ENCODE data around the gene DAPP1. TPM values are rescaled to one million over a fixed set of nuclear protein-coding genes. Genes with fewer than 3 reads are reported as not detected.

Gene DAPP1
- total and polyA plus RNA-seq, 10 of the 15 experiments (the other 5 are each of a cell fraction or from before 2014, with no cell fraction given), result 46.5 to 147 (median 74.2) TPM

- ChIA-PET SMC1A (ENCODE audit: uncharacterized antibody, unreplicated experiment) (interaction anchor here (0.8 to 5.6 kb wide), 14 partner anchors 9 to 100 kb away, joined by 3 to 68 read pairs (median 10); partner anchors contain the start of genes DAPP1 and DNAJB14), POLR2A (interaction anchor here (0.6 to 3.3 kb wide), 6 partner anchors 14 to 47 kb away, joined by 3 to 29 read pairs (median 6); partner anchors contain the start of genes DAPP1 and LAMTOR3), RAD21 (ENCODE audit: unreplicated experiment) (interaction anchor here (0.8 to 4.0 kb wide), 7 partner anchors 20 to 101 kb away, joined by 3 to 45 read pairs (median 9); partner anchors contain the start of genes DAPP1 and LAMTOR3), CTCF (interaction anchor here (1.0 to 4.9 kb wide), 9 partner anchors 17 to 101 kb away, joined by 3 to 43 read pairs (median 8); partner anchors contain the start of gene DAPP1)
- Histone ChIP-seq H2AFZ (ENCODE audit: control insufficient read depth, low read depth, low read length) (no peak overlapping the region; the same call in 1 of the 2 replicates), H3K4me1 (ENCODE audit: control insufficient read depth, insufficient read depth, low read length) (peaks cover 63% of the 10 kb centered on the region), H3K4me3 (peak overlapping the region; percentile 48; the same call in 1 of the 2 replicates), H3K4me2 (ENCODE audit: control insufficient read depth, insufficient read depth) (peak overlapping the region; percentile 81), H3K36me3 (ENCODE audit: control insufficient read depth in 2 of 2, insufficient read depth in 2 of 2, low read length in 1 of 2) (peaks cover 1 to 20% of the 10 kb centered on the region in 2 experiments; a peak in 2 of 4 replicates), H3K9me3 (replicated peaks; ENCODE audit: control insufficient read depth, insufficient read depth, low read length) (no peaks in the 10 kb centered on the region), H4K20me1 (ENCODE audit: control insufficient read depth, insufficient read depth) (no peaks in the 10 kb centered on the region), H3K79me2 (ENCODE audit: control insufficient read depth, insufficient read depth, low read length) (peaks cover 6% of the 10 kb centered on the region), H3K27me3 (replicated peaks in 1 of 2; ENCODE audit: control insufficient read depth in 2 of 2, insufficient read depth in 2 of 2, low read length in 1 of 2) (no peaks in the 10 kb centered on the region), H3K27ac (ENCODE audit: control insufficient read depth, insufficient read depth) (peak overlapping the region; percentile 94), H3K9ac (ENCODE audit: control insufficient read depth, insufficient read depth, low read length) (peak overlapping the region; percentile 42)
- in situ Hi-C loops (cut with MboI), result loop anchor here (25.0 kb wide), 1 partner anchor 1165 kb away; no protein-coding TSS in a partner anchor
- peak; percentile 87 for DNase-seq (ENCODE audit: low read depth, low spot score)
- peak; percentile 61 for ATAC-seq
- intact Hi-C loops (cut with micrococcal nuclease; ENCODE audit: unreplicated experiment), result no loop called here
- WGBS (ENCODE audit: insufficient coverage, insufficient replicate concordance, low lambda C conversion rate, missing lambda C conversion rate), result 14% methylated on average over 10 of the region's 10 CpGs
- FAIRE-seq, result peak; percentile 84
- no TSS peak for BruUV-seq (replicated peaks)
- TF ChIP-seq TCF3 (IDR thresholded peaks at IDR 0.05; ENCODE audit: borderline replicate concordance, insufficient read depth, low read depth, low read length) (peak; percentile 94), ELK1 (IDR thresholded peaks at IDR 0.05; ENCODE audit: low read depth, low read length) (no peak), TARDBP (IDR thresholded peaks at IDR 0.05; ENCODE audit: borderline replicate concordance) (no peak), HDAC6 (IDR thresholded peaks at IDR 0.05; ENCODE audit: unreplicated experiment) (no peak), CREB1 (IDR thresholded peaks at IDR 0.05; ENCODE audit: low read depth) (peak; percentile 85), HDAC2 (IDR thresholded peaks at IDR 0.05) (no peak; the same call in 1 of the 2 replicates), MEF2B (IDR thresholded peaks at IDR 0.05; ENCODE audit: partially characterized antibody, poor library complexity, severe bottlenecking) (peak; percentile 68), NFYA (IDR thresholded peaks at IDR 0.05; ENCODE audit: borderline replicate concordance, low read depth, low read length) (no peak), PBX3 (IDR thresholded peaks at IDR 0.05; ENCODE audit: insufficient replicate concordance, low read depth, low read length) (no peak), RELA (IDR thresholded peaks at IDR 0.05; ENCODE audit: borderline replicate concordance, partially characterized antibody) (no peak), MXI1 (IDR thresholded peaks at IDR 0.05; ENCODE audit: low read depth, low read length) (peak; percentile 50; the same call in 1 of the 2 replicates), STAT3 (IDR thresholded peaks at IDR 0.05; ENCODE audit: low read depth, low read length) (no peak), BCLAF1 (IDR thresholded peaks at IDR 0.05) (no peak), USF1 (IDR thresholded peaks at IDR 0.05; ENCODE audit: borderline replicate concordance, extremely low read length, insufficient read depth, low read depth, low read length) (no peak), FOXK2 (IDR thresholded peaks at IDR 0.05) (no peak), ZNF207 (IDR thresholded peaks at IDR 0.05; ENCODE audit: borderline replicate concordance) (no peak)
These were observed 30.8 kb downstream of the DAPP1 start for GRCh38 chr4:99847362-99847976.
